Parathyroid adenoma (tissue), 2 donors: ENCODE results near the gene GNGT1.
"Not testable (repeated sequence)": the region's sequence is repeated elsewhere in the genome, so short reads cannot be mapped to it uniquely, and the experiment has no call there.

ENCODE experiments used
- H2AFZ ChIP-seq: fragments of 300-600 bp; sonication (generic); one replicate; pipeline ENCODE4 v1.7.0; 2017; ENCODE audit warnings: antibody characterized with exemption, mild to moderate bottlenecking
- H3K27ac ChIP-seq: fragments of 300-600 bp; sonication (generic); one replicate; pipeline ENCODE4 v1.7.0; 2017
- H3K27me3 ChIP-seq: fragments of 300-600 bp; sonication (generic); one replicate; pipeline ENCODE4 v1.7.0; 2017; ENCODE audit warnings: low read length; ENCODE audit not compliant: control insufficient read depth, insufficient read depth
- H3K36me3 ChIP-seq: fragments of 300-600 bp; sonication (generic); one replicate; pipeline ENCODE4 v1.7.0; 2017; ENCODE audit warnings: low read length; ENCODE audit not compliant: control insufficient read depth, insufficient read depth
- H3K4me1 ChIP-seq: fragments of 300-600 bp; sonication (generic); one replicate; pipeline ENCODE4 v1.7.0; 2017; ENCODE audit warnings: control low read depth
- H3K4me2 ChIP-seq: fragments of 300-600 bp; sonication (generic); one replicate; pipeline ENCODE4 v1.7.0; 2017; ENCODE audit warnings: low read length
- H3K4me3 ChIP-seq: fragments of 300-600 bp; sonication (generic); one replicate; pipeline ENCODE4 v1.7.0; 2017; ENCODE audit warnings: low read depth, low read length
- H3K79me2 ChIP-seq: fragments of 300-600 bp; sonication (generic); one replicate; pipeline ENCODE4 v1.7.0; 2017; ENCODE audit warnings: control low read depth
- H3K9ac ChIP-seq: fragments of 300-600 bp; sonication (generic); one replicate; pipeline ENCODE4 v1.7.0; 2017; ENCODE audit warnings: mild to moderate bottlenecking
- H3K9me3 ChIP-seq: fragments of 300-600 bp; sonication (generic); one replicate; pipeline ENCODE4 v1.7.0; 2017; ENCODE audit warnings: low read length; ENCODE audit not compliant: control insufficient read depth
- CTCF ChIP-seq: fragments of 300-600 bp; sonication (generic); IDR thresholded peaks from one replicate; pipeline ENCODE4 v1.7.0; 2017; ENCODE audit warnings: antibody characterized with exemption, mild to moderate bottlenecking
- donor health status: primary hyperparathyroidism.

The GNGT1 gene

GRCh38 chr7:93913197-93913596 is 6.8 kb downstream of the GNGT1 start:
- no peaks in the 10 kb centered on the region for H3K9me3 ChIP-seq
- H3K27ac ChIP-seq: no peak overlapping the region
- no peaks in the 10 kb centered on the region for H3K79me2 ChIP-seq
- no peak overlapping the region for H3K4me2 ChIP-seq
- H3K4me1 ChIP-seq: no peaks in the 10 kb centered on the region
- H2AFZ ChIP-seq: no peak overlapping the region
- H3K4me3 ChIP-seq: no peak overlapping the region
- no peaks in the 10 kb centered on the region for H3K27me3 ChIP-seq
- H3K36me3 ChIP-seq: no peaks in the 10 kb centered on the region
- TF ChIP-seq CTCF: no peak
- H3K9ac ChIP-seq: no peak overlapping the region

GRCh38 chr7:93914581-93915066 is 8.3 kb downstream of the GNGT1 start:
- Histone ChIP-seq H3K4me1 (no peaks in the 10 kb centered on the region), H3K9ac (no peak overlapping the region), H3K9me3 (no peaks in the 10 kb centered on the region), H3K27ac (no peak overlapping the region), H2AFZ (no peak overlapping the region), H3K79me2 (no peaks in the 10 kb centered on the region), H3K4me3 (no peak overlapping the region), H3K36me3 (no peaks in the 10 kb centered on the region), H3K27me3 (no peaks in the 10 kb centered on the region), H3K4me2 (no peak overlapping the region)
- no peak for TF ChIP-seq CTCF

- H3K4me1 ChIP-seq, H3K4me3 ChIP-seq, H3K36me3 ChIP-seq, H3K9me3 ChIP-seq, H3K9ac ChIP-seq, H3K27me3 ChIP-seq, H2AFZ ChIP-seq, H3K27ac ChIP-seq, H3K4me2 ChIP-seq, H3K79me2 ChIP-seq: not testable (repeated sequence)
Measured at GRCh38 chr7:93915206-93915842, 9.0 kb downstream of the GNGT1 start.

GRCh38 chr7:93915888-93916287 is 9.5 kb downstream of the GNGT1 start:
- H3K27me3 ChIP-seq, H3K27ac ChIP-seq, H3K4me3 ChIP-seq, H3K9me3 ChIP-seq, H3K4me2 ChIP-seq, H3K9ac ChIP-seq, H3K79me2 ChIP-seq, H3K4me1 ChIP-seq, H3K36me3 ChIP-seq, H2AFZ ChIP-seq: not testable (repeated sequence)

- not testable (repeated sequence) for H3K4me1 ChIP-seq, H3K27me3 ChIP-seq, H2AFZ ChIP-seq, H3K9me3 ChIP-seq, H3K27ac ChIP-seq, H3K79me2 ChIP-seq, H3K9ac ChIP-seq, H3K4me3 ChIP-seq, H3K36me3 ChIP-seq, H3K4me2 ChIP-seq
Measured at GRCh38 chr7:93916315-93916714, 9.9 kb downstream of the GNGT1 start.

GRCh38 chr7:93920496-93921182 is 14.3 kb downstream of the GNGT1 start:
- Histone ChIP-seq H3K79me2 (no peaks in the 10 kb centered on the region), H3K4me1 (no peaks in the 10 kb centered on the region), H3K36me3 (no peaks in the 10 kb centered on the region), H3K9me3 (no peaks in the 10 kb centered on the region), H2AFZ (peak overlapping the region; percentile 1), H3K27ac (peak overlapping the region; percentile 55), H3K4me3 (no peak overlapping the region), H3K9ac (no peak overlapping the region), H3K4me2 (no peak overlapping the region), H3K27me3 (no peaks in the 10 kb centered on the region)
- TF ChIP-seq CTCF: no peak
